ENCODE data around the gene CNTN2.

- TF ChIP-seq CTCF (IDR thresholded peaks at IDR 0.05; ENCODE audit: low read depth, low read length) (no peak), POLR2A (IDR thresholded peaks at IDR 0.05; ENCODE audit: extremely low read depth, insufficient read length) (no peak), MAX (IDR thresholded peaks at IDR 0.05; ENCODE audit: low read depth, low read length) (no peak), MYC (IDR thresholded peaks at IDR 0.05; ENCODE audit: low read depth, low read length) (no peak)
Observed at GRCh38 chr1:205032508-205032907, 10.5 kb upstream of the CNTN2 start.
